Sigmoid colon (tissue), 7 donors: Measurements from ENCODE around the gene TTC22. TPM values are rescaled to one million over a fixed set of nuclear protein-coding genes. Genes with fewer than 3 reads are reported as not detected.

Experiments
- DNase-seq: peaks from one replicate; pipeline ENCODE4 v3.0.0-alpha.2; 2019
- H3K27ac ChIP-seq, 4 donors: fragments of 200-600 bp; sonication (generic); one replicate each; pipeline ENCODE4 v1.5.1; 2016 to 2019; ENCODE audit warnings: mild to moderate bottlenecking in 1 of 4
- H3K27me3 ChIP-seq, 3 donors: fragments of 200-600 bp; sonication (generic); one replicate each; pipeline ENCODE4 v1.5.1; 2019; ENCODE audit warnings: mild to moderate bottlenecking in 1 of 3
- H3K36me3 ChIP-seq, 4 donors: fragments of 200-600 bp; sonication (generic); one replicate each; pipeline ENCODE4 v1.5.1; 2016 to 2019
- H3K4me1 ChIP-seq, 4 donors: fragments of 200-600 bp; sonication (generic); one replicate each; pipeline ENCODE4 v1.5.1; 2017 to 2019
- H3K4me3 ChIP-seq, 4 donors: fragments of 200-600 bp; sonication (generic); one replicate each; pipeline ENCODE4 v1.5.1; 2017 to 2019; ENCODE audit warnings: mild to moderate bottlenecking in 2 of 4, moderate library complexity in 1 of 4
- H3K9me3 ChIP-seq, 4 donors: fragments of 200-600 bp in 3 of 4; sonication (generic) in 3 of 4; one replicate each; pipeline versions ENCODE4 v1.5.1 to v1.6.1; 2013 to 2019
- CTCF ChIP-seq, 4 experiments: fragments of 450-650 bp in 3 of 4; fragments of 200-600 bp in 1 of 4; IDR thresholded peaks; one replicate each; pipeline ENCODE4 v1.5.1; 2016 to 2019; ENCODE audit warnings: antibody characterized with exemption in 4 of 4, mild to moderate bottlenecking in 3 of 4, moderate library complexity in 2 of 4
- EP300 ChIP-seq, 4 donors: sonication (generic); formaldehyde crosslinking; IDR thresholded peaks; one replicate each; pipeline ENCODE4 v1.6.1; 2017; ENCODE audit warnings: antibody characterized with exemption in 4 of 4
- POLR2A ChIP-seq, 2 donors: fragments of 450-650 bp; IDR thresholded peaks; one replicate each; pipeline ENCODE4 v1.6.1; 2016; ENCODE audit warnings: antibody characterized with exemption in 2 of 2, mild to moderate bottlenecking in 2 of 2, moderate library complexity in 2 of 2
- POLR2AphosphoS5 ChIP-seq, 4 donors: sonication (generic); formaldehyde crosslinking; IDR thresholded peaks; one replicate each; pipeline ENCODE4 v1.6.1; 2017; ENCODE audit warnings: antibody characterized with exemption in 4 of 4
- WGBS, 2 donors: extraction: QIAGEN DNeasy Blood & Tissue Kit; methylation state at CpG; one replicate each; pipeline ENCODE4 v1.1.7; 2013; 5-methylcytosine and 5-hydroxymethylcytosine counted together
- intact Hi-C: fragments of 100-400 bp; cut with DNase I; formaldehyde crosslinking; loops from one replicate; pipeline ENCODE4 v1.15.1; 2023
- polyA plus RNA-seq, 3 donors: library from polyadenylated mRNA; stranded (reverse); fragments of 200-250 nt; gene quantifications; one replicate each; pipeline ENCODE4 v1.2.3, GENCODE V29; 2013
- total RNA-seq, 4 donors: library from RNA; depleted of rRNA; stranded (reverse); fragments of >200 nt; gene quantifications; one replicate each; pipeline ENCODE4 v1.1.0, GENCODE V29; 2016
- donor health status: healthy with polysubstance abuse.
- donor health status: Bipolar disorder and iron deficiency.
- donor health status: healthy.

Gene TTC22
- total and polyA plus RNA-seq, 7 donors, result 0.81 to 39.1 (median 1.9) TPM

GRCh38 chr1:54774820-54775498 lies 26.2 kb downstream of the TTC22 start:
- peaks cover 0 to 40% (median 25%) of the 10 kb centered on the region in 4 donors for H3K4me1 ChIP-seq
- H3K4me3 ChIP-seq, result no peak overlapping the region
- no peak for DNase-seq
- intact Hi-C loops, result no loop called here
- TF ChIP-seq POLR2A (IDR thresholded peaks at IDR 0.05) (no peak), CTCF (IDR thresholded peaks at IDR 0.05) (no peak), EP300 (IDR thresholded peaks at IDR 0.05) (no peak), POLR2AphosphoS5 (IDR thresholded peaks at IDR 0.05) (no peak)
- H3K27ac ChIP-seq, result peak overlapping the region in 2 of 4 donors; percentile 73 to 75
- H3K9me3 ChIP-seq, result no peaks in the 10 kb centered on the region
- 71 to 76% methylated on average over 15 of the region's 15 CpGs for WGBS, 2 donors
- H3K27me3 ChIP-seq, result no peaks in the 10 kb centered on the region
- H3K36me3 ChIP-seq, result no peaks in the 10 kb centered on the region

GRCh38 chr1:54772951-54773350 lies 28.2 kb downstream of the TTC22 start:
- peak overlapping the region in 2 of 4 donors; percentile 42 to 61 for H3K27ac ChIP-seq
- no peaks in the 10 kb centered on the region for H3K9me3 ChIP-seq
- H3K4me3 ChIP-seq, result no peak overlapping the region
- no peak for DNase-seq
- TF ChIP-seq POLR2AphosphoS5 (IDR thresholded peaks at IDR 0.05) (no peak), CTCF (IDR thresholded peaks at IDR 0.05) (no peak), POLR2A (IDR thresholded peaks at IDR 0.05) (no peak), EP300 (IDR thresholded peaks at IDR 0.05) (no peak)
- intact Hi-C loops, result no loop called here
- no peaks in the 10 kb centered on the region for H3K27me3 ChIP-seq
- H3K4me1 ChIP-seq, result peaks cover 0 to 36% (median 25%) of the 10 kb centered on the region in 4 donors
- no peaks in the 10 kb centered on the region for H3K36me3 ChIP-seq
- WGBS, 2 donors, result 90 to 92% methylated on average over 2 of the region's 2 CpGs

- H3K9me3 ChIP-seq, result no peaks in the 10 kb centered on the region
- 76 to 86% methylated on average over 5 of the region's 5 CpGs for WGBS, 2 donors
- intact Hi-C loops, result loop anchor here (5.0 kb wide), 1 partner anchor 34 kb away; the partner anchor contains the start of gene TTC22
- H3K4me1 ChIP-seq, result peaks cover 0 to 19% (median 14%) of the 10 kb centered on the region in 4 donors
- no peaks in the 10 kb centered on the region for H3K27me3 ChIP-seq
- no peak overlapping the region for H3K4me3 ChIP-seq
- no peak overlapping the region for H3K27ac ChIP-seq
- no peak for DNase-seq
- TF ChIP-seq CTCF (IDR thresholded peaks at IDR 0.05) (peak in 1 of 4 experiments; percentile 24), POLR2A (IDR thresholded peaks at IDR 0.05) (no peak), POLR2AphosphoS5 (IDR thresholded peaks at IDR 0.05) (no peak)
- H3K36me3 ChIP-seq, result no peaks in the 10 kb centered on the region
Observed at GRCh38 chr1:54768093-54768492, 33.0 kb downstream of the TTC22 start.

- intact Hi-C loops, result loop anchor here (5.0 kb wide), 1 partner anchor 35 kb away; the partner anchor contains the start of gene TTC22
- 69% methylated on average over 6 of the region's 6 CpGs for WGBS, 2 donors
Observed at GRCh38 chr1:54767526-54767925, 33.6 kb downstream of the TTC22 start.

More at GRCh38 chr1:54767526-54767925, 33.6 kb downstream of the TTC22 start:
- DNase-seq, result no peak
- no peaks in the 10 kb centered on the region for H3K9me3 ChIP-seq
- no peak overlapping the region for H3K4me3 ChIP-seq
- H3K27me3 ChIP-seq, result no peaks in the 10 kb centered on the region
- H3K36me3 ChIP-seq, result no peaks in the 10 kb centered on the region
- no peak overlapping the region for H3K27ac ChIP-seq
- peaks cover 0 to 21% (median 15%) of the 10 kb centered on the region in 4 donors for H3K4me1 ChIP-seq
- TF ChIP-seq EP300 (IDR thresholded peaks at IDR 0.05) (no peak), POLR2A (IDR thresholded peaks at IDR 0.05) (no peak), POLR2AphosphoS5 (IDR thresholded peaks at IDR 0.05) (no peak), CTCF (IDR thresholded peaks at IDR 0.05) (no peak)
